Esophagus squamous epithelium (tissue), 5 donors: ENCODE measurements around the gene NCAPD2. TPM values are rescaled to one million over a fixed set of nuclear protein-coding genes. Genes with fewer than 3 reads are reported as not detected.
A peak's percentile ranks its signal among the peaks of the same experiment; 100 is the strongest.
"Not testable (repeated sequence)": the region's sequence is repeated elsewhere in the genome, so short reads cannot be mapped to it uniquely, and the experiment has no call there.

Experiments used
- DNase-seq: peaks from one replicate; lab custom pipeline; 2025; lab: John Stamatoyannopoulos, UW
- H3K27ac ChIP-seq, 4 donors: fragments of 200-600 bp; sonication (generic); one replicate each; pipeline ENCODE4 v1.5.1; 2016 to 2019; ENCODE audit warnings: mild to moderate bottlenecking in 1 of 4
- H3K27me3 ChIP-seq, 4 donors: fragments of 200-600 bp; sonication (generic); 1 replicate in 3 of 4; 2 replicates in 1 of 4; pipeline versions ENCODE4 v1.5.1 to v1.6.0; 2017 to 2021; ENCODE audit warnings: antibody characterized with exemption in 1 of 4
- H3K36me3 ChIP-seq, 3 donors: fragments of 200-600 bp; sonication (generic); one replicate each; pipeline ENCODE4 v1.5.1; 2016 to 2019
- H3K4me1 ChIP-seq, 3 donors: fragments of 200-600 bp; sonication (generic); one replicate each; pipeline ENCODE4 v1.5.1; 2017 to 2019
- H3K4me3 ChIP-seq, 4 donors: fragments of 200-600 bp; sonication (generic); 1 replicate in 3 of 4; 2 replicates in 1 of 4; pipeline ENCODE4 v1.5.1; 2016 to 2019; ENCODE audit warnings: mild to moderate bottlenecking in 2 of 4, moderate library complexity in 1 of 4
- H3K9me3 ChIP-seq, 3 donors: fragments of 200-600 bp; sonication (generic); one replicate each; pipeline ENCODE4 v1.5.1; 2016 to 2019
- POLR2A ChIP-seq, 4 donors: fragments of 450-650 bp; IDR thresholded peaks; one replicate each; pipeline ENCODE4 v1.6.1; 2017; ENCODE audit warnings: antibody characterized with exemption in 4 of 4, mild to moderate bottlenecking in 4 of 4, moderate library complexity in 3 of 4
- WGBS, 2 donors: methylation state at CpG; one replicate each; pipeline ENCODE4 v1.1.5; 2018; 5-methylcytosine and 5-hydroxymethylcytosine counted together
- intact Hi-C: fragments of 100-400 bp; cut with DNase I; formaldehyde crosslinking; loops from one replicate; pipeline ENCODE4 v1.15.0; 2022
- total RNA-seq, 4 donors: library from RNA; depleted of rRNA; stranded (reverse); fragments of >200 nt; gene quantifications; one replicate each; pipeline ENCODE4 v1.1.0, GENCODE V29; 2016
- TF ChIP-seq, protein P1 (sequence below), 6 experiments: fragments of 450-650 bp in 4 of 6; fragments of 200-600 bp in 2 of 6; sonication (generic) in 2 of 6; IDR thresholded peaks; one replicate each; pipeline ENCODE4 v1.5.1; 2016 to 2019; ENCODE audit warnings: antibody characterized with exemption in 6 of 6, mild to moderate bottlenecking in 4 of 6, moderate library complexity in 4 of 6
- donor health status: DM: yes; HTN: yes; CAD: no.

NCAPD2 gene
- total RNA-seq, 4 donors from 2014 or later = 25.6 to 73.2 (median 55.9) TPM

DNA sequence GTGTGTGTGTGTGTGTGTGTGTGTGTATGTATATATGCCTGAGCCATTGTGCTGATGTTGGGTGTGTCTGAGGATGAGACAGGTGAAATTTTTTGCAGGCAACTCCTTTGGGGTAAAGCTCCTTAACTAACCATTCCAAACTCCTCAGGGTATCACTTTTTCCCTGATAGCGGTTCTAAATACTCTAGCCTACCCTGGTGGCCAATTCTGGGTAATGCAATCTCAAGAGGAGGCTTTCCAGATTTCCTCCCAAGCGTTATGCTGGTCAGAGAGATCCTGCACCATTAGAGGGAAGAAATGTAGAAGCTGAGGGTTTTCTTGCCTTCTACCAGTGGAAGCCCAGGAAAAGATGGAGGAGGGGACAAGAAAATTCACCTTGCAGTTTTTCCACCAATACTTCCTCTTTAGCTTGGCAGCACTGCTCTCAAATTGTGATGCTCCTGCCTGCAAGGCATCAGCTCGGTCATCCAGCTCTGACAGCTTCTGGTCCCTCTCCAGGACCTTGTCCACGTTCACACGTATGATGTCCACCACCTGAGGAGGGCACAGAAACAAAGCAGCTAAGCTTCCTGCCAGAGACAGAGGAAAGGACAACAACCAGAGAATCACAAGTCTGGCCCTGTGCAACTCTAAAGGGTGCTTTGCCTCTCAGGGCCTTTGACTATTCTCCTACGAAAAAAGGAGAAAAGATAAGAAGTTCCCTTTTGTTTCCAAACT is 28.3 kb upstream of the NCAPD2 start:
- no peak overlapping the region for H3K27ac ChIP-seq
- peaks cover 12 to 60% (median 19%) of the 10 kb centered on the region in 3 donors for H3K36me3 ChIP-seq
- H3K4me1 ChIP-seq = peaks cover 0 to 90% (median 40%) of the 10 kb centered on the region in 3 donors
- TF ChIP-seq POLR2A (IDR thresholded peaks at IDR 0.05) = no peak
- TF ChIP-seq, protein P1, sequence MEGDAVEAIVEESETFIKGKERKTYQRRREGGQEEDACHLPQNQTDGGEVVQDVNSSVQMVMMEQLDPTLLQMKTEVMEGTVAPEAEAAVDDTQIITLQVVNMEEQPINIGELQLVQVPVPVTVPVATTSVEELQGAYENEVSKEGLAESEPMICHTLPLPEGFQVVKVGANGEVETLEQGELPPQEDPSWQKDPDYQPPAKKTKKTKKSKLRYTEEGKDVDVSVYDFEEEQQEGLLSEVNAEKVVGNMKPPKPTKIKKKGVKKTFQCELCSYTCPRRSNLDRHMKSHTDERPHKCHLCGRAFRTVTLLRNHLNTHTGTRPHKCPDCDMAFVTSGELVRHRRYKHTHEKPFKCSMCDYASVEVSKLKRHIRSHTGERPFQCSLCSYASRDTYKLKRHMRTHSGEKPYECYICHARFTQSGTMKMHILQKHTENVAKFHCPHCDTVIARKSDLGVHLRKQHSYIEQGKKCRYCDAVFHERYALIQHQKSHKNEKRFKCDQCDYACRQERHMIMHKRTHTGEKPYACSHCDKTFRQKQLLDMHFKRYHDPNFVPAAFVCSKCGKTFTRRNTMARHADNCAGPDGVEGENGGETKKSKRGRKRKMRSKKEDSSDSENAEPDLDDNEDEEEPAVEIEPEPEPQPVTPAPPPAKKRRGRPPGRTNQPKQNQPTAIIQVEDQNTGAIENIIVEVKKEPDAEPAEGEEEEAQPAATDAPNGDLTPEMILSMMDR (IDR thresholded peaks at IDR 0.05) = peak; percentile 71 to 98 (median 92)
- no peak overlapping the region for H3K4me3 ChIP-seq
- DNase-seq = no peak
- intact Hi-C loops = loop anchor here (10.0 kb wide), 1 partner anchor 141 kb away; no protein-coding TSS in a partner anchor
- H3K9me3 ChIP-seq = no peaks in the 10 kb centered on the region
- 27 to 37% methylated on average over 5 to 6 of the region's 6 CpGs for WGBS, 2 donors
- H3K27me3 ChIP-seq = no peaks in the 10 kb centered on the region

DNA sequence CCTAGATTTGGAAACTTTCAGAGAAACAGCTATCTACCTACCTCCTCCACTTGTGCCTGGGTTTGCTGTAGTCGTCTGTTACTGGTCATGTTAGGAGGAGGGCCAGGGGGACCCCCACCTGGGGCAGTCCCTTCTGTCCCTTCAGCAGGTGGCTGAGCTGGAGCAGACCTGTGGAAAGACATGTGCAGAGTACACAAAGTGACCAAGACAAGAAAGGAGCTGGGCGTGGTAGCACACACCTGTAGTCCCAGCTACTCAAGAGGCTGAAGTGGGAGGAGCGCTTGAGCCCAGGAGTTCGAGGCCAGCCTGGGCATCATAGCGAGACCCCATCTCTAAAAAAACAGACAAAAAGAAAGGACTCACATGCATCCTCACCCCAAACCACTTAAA is 27.7 kb upstream of the NCAPD2 start:
- TF ChIP-seq, protein P1 (IDR thresholded peaks at IDR 0.05) = no peak
- TF ChIP-seq POLR2A (IDR thresholded peaks at IDR 0.05) = no peak
- Histone ChIP-seq H3K36me3 (peaks cover 12 to 55% (median 14%) of the 10 kb centered on the region in 3 donors), H3K27me3 (no peaks in the 10 kb centered on the region), H3K4me1 (peaks cover 2 to 86% (median 38%) of the 10 kb centered on the region in 3 donors), H3K9me3 (no peaks in the 10 kb centered on the region), H3K27ac (no peak overlapping the region), H3K4me3 (no peak overlapping the region)
- intact Hi-C loops = loop anchor here (10.0 kb wide), 1 partner anchor 141 kb away; no protein-coding TSS in a partner anchor
- 82 to 84% methylated on average over 5 of the region's 5 CpGs for WGBS, 2 donors
- DNase-seq = no peak

DNA sequence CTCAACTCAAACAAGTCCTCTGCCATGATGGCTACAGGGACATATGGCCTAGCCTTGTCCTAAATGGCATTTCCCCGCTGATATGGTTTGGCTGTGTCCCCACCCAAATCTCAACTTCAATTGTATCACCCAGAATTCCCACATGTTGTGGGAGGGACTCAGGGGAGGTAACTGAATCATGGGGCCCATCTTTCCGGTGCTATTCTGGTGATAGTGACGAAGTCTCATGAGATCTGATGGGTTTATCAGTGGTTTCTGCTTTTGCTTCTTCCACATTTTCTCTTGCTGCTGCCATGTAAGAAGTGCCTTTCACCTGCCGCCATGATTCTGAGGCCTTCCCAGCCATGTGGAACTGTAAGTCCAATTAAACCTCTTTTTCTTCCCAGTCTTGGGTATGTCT is 27.2 kb upstream of the NCAPD2 start:
- not testable (repeated sequence) for H3K9me3 ChIP-seq, H3K27me3 ChIP-seq, DNase-seq, H3K27ac ChIP-seq, H3K4me3 ChIP-seq
- WGBS, 2 donors = 88 to 92% methylated on average over 4 of the region's 4 CpGs
- intact Hi-C loops = loop anchor here (10.0 kb wide), 1 partner anchor 142 kb away; no protein-coding TSS in a partner anchor
- H3K36me3 ChIP-seq = peaks cover 10 to 49% (median 12%) of the 10 kb centered on the region in 3 donors
- peaks cover 6 to 85% (median 37%) of the 10 kb centered on the region in 3 donors for H3K4me1 ChIP-seq

DNA sequence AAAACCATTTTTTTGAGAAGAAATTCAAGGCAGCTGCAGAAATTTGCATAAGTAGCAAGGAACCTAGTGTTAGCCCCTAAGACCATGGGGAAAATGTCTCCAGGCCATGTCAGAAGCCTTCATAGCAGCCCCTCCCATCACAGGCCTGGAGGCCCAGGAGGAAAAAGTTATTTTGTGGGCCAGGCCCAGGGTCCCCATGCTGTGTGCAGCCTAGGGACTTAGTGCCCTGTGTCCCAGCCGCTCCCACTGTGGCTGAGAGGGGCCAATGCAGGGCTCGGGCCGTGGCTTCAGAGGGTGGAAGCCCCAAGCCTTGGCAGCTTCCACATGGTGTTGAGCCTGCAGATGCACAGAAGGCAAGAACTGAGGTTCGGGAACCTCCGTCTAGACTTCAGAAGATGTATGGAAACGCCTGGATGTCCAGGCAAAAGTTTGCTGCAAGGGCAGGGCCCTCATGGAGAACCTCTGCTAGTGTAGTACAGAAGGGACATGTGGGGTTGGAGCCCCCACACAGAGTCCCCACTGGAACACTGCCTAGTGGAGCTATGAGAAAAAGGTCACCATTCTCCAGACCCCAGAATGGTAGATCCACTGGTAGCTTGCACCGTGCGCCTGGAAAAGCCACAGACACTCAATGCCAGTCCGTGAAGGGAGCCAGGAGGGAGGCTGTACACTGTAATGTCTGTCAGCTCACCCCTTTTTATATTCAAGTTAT is 26.2 kb upstream of the NCAPD2 start:
- 91 to 96% methylated on average over 3 to 5 of the region's 9 CpGs for WGBS, 2 donors
- peaks cover 4 to 39% (median 12%) of the 10 kb centered on the region in 3 donors for H3K36me3 ChIP-seq
- H3K9me3 ChIP-seq, H3K27ac ChIP-seq, DNase-seq, H3K27me3 ChIP-seq: not testable (repeated sequence)
- H3K4me3 ChIP-seq = peak overlapping the region in 1 of 4 donors; percentile 89
- intact Hi-C loops = loop anchor here (10.0 kb wide), 1 partner anchor 143 kb away; no protein-coding TSS in a partner anchor
- H3K4me1 ChIP-seq = peaks cover 6 to 75% (median 33%) of the 10 kb centered on the region in 3 donors

DNA sequence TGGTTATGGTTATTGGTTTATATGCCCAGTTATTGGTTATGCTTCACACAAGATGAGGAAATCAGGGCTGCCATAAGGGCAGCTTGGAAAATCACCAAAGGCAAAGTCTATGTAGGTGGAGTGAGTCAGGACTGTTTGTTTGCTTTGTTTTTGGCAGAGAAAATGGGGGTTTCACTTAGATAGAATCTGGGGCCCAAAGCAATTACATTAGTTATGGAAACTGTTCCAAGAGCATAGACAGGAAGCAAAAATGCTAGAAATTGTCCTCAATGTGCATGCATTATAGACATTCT is 25.7 kb upstream of the NCAPD2 start:
- intact Hi-C loops = loop anchor here (10.0 kb wide), 1 partner anchor 143 kb away; no protein-coding TSS in a partner anchor
- peak overlapping the region in 1 of 4 donors; percentile 90 for H3K27ac ChIP-seq
- DNase-seq = no peak

More for the DNA sequence above, 25.7 kb upstream of the NCAPD2 start:
- Histone ChIP-seq H3K27me3 (no peaks in the 10 kb centered on the region), H3K9me3 (no peaks in the 10 kb centered on the region), H3K4me1 (peaks cover 6 to 70% (median 32%) of the 10 kb centered on the region in 3 donors), H3K4me3 (peak overlapping the region in 1 of 4 donors; percentile 89), H3K36me3 (peaks cover 4 to 34% (median 12%) of the 10 kb centered on the region in 3 donors)
- TF ChIP-seq, protein P1 (IDR thresholded peaks at IDR 0.05) = no peak
- TF ChIP-seq POLR2A (IDR thresholded peaks at IDR 0.05) = no peak
